Measurements from ENCODE around the gene NPL. TPM values are rescaled to one million over a fixed set of nuclear protein-coding genes. Genes with fewer than 3 reads are reported as not detected.

The NPL gene
- total and polyA plus RNA-seq, 2 experiments from 2014 or later: 3.0 to 5.0 TPM

GRCh38 chr1:182842265-182842664 is 52.7 kb downstream of the NPL start:
- H3K9me3 ChIP-seq (ENCODE audit: low read depth): no peaks in the 10 kb centered on the region
- H3K4me2 ChIP-seq (ENCODE audit: unreplicated experiment): peak overlapping the region; percentile 97
- TF ChIP-seq EZH2phosphoT487 (IDR thresholded peaks at IDR 0.05; ENCODE audit: insufficient read depth, low read depth) (no peak), EZH2 (IDR thresholded peaks at IDR 0.05; ENCODE audit: insufficient read depth, poor library complexity, severe bottlenecking) (no peak)
- H3K9ac ChIP-seq: peak overlapping the region; percentile 87; the same call in 1 of the 2 replicates
- no peak overlapping the region for H2AFZ ChIP-seq
- H3K27me3 ChIP-seq (replicated peaks; ENCODE audit: insufficient read depth): no peaks in the 10 kb centered on the region
- no peak for DNase-seq
- peaks cover 21% of the 10 kb centered on the region for H3K4me1 ChIP-seq (ENCODE audit: insufficient read depth)
- peak overlapping the region; percentile 93 for H3K4me3 ChIP-seq
- in situ Hi-C loops (cut with MboI): no loop called here
- H3K79me2 ChIP-seq (ENCODE audit: insufficient read depth): peaks cover 77% of the 10 kb centered on the region
- WGBS, 2 experiments (ENCODE audit: low coverage in 1 of 2, low lambda C conversion rate in 2 of 2, missing lambda C conversion rate in 2 of 2): 28 to 32% methylated on average over 4 of the region's 4 CpGs
- peaks cover 36% of the 10 kb centered on the region for H3K36me3 ChIP-seq (ENCODE audit: low read depth)
- H3K27ac ChIP-seq: no peak overlapping the region
- H3F3A ChIP-seq (ENCODE audit: insufficient read depth): peaks cover 28% of the 10 kb centered on the region
- H4K20me1 ChIP-seq (ENCODE audit: insufficient read depth): peaks cover 18% of the 10 kb centered on the region; the same call in 1 of the 2 replicates
- no peaks in the 10 kb centered on the region for H3K9me2 ChIP-seq (ENCODE audit: insufficient read depth)

DNA sequence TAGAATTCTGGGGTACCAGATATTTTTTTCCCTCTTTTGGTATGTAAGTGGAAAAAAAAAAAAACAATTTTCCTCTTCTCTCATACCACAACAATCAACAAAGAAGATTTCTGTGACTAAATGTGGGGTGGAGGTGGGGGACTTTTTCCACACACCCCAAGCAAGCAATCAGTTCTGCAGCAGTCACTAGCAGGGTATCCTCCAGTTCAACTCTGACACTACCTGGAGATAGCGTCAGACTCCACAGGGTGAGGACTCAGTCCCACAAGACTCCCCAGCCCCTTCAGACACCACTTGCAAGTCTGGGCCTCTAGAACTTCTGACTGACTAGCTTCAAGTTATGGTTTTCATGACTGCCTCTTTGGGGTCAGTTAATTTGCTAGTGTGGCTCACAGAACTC is 55.8 kb downstream of the NPL start:
- TF ChIP-seq EZH2phosphoT487 (IDR thresholded peaks at IDR 0.05; ENCODE audit: insufficient read depth, low read depth) (no peak), EZH2 (IDR thresholded peaks at IDR 0.05; ENCODE audit: insufficient read depth, poor library complexity, severe bottlenecking) (no peak)
- H3K27ac ChIP-seq: no peak overlapping the region
- H3K4me1 ChIP-seq (ENCODE audit: insufficient read depth): peaks cover 21% of the 10 kb centered on the region
- peaks cover 32% of the 10 kb centered on the region; the same call in 1 of the 2 replicates for H4K20me1 ChIP-seq (ENCODE audit: insufficient read depth)
- H3K79me2 ChIP-seq (ENCODE audit: insufficient read depth): peaks cover 100% of the 10 kb centered on the region
- no peaks in the 10 kb centered on the region for H3K27me3 ChIP-seq (replicated peaks; ENCODE audit: insufficient read depth)
- no peaks in the 10 kb centered on the region for H3K9me3 ChIP-seq (ENCODE audit: low read depth)
- H2AFZ ChIP-seq: no peak overlapping the region
- H3F3A ChIP-seq (ENCODE audit: insufficient read depth): peaks cover 29% of the 10 kb centered on the region
- H3K36me3 ChIP-seq (ENCODE audit: low read depth): peaks cover 66% of the 10 kb centered on the region
- 100% methylated on average over 1 of the region's 1 CpG for WGBS, 2 experiments (ENCODE audit: low coverage in 1 of 2, low lambda C conversion rate in 2 of 2, missing lambda C conversion rate in 2 of 2)
- in situ Hi-C loops (cut with MboI): no loop called here
- H3K9ac ChIP-seq: no peak overlapping the region
- H3K9me2 ChIP-seq (ENCODE audit: insufficient read depth): no peaks in the 10 kb centered on the region
- no peak overlapping the region for H3K4me2 ChIP-seq (ENCODE audit: unreplicated experiment)
- no peak for DNase-seq
- no peak overlapping the region for H3K4me3 ChIP-seq

- no peak overlapping the region for H3K9ac ChIP-seq
- peaks cover 69% of the 10 kb centered on the region for H3K36me3 ChIP-seq (ENCODE audit: low read depth)
- H3K4me1 ChIP-seq (ENCODE audit: insufficient read depth): peaks cover 21% of the 10 kb centered on the region
- WGBS, 2 experiments (ENCODE audit: low coverage in 1 of 2, low lambda C conversion rate in 2 of 2, missing lambda C conversion rate in 2 of 2): 90% methylated on average over 5 of the region's 5 CpGs
- no peak overlapping the region for H2AFZ ChIP-seq
- H3K27ac ChIP-seq: no peak overlapping the region
- in situ Hi-C loops (cut with MboI): no loop called here
- TF ChIP-seq EZH2 (IDR thresholded peaks at IDR 0.05; ENCODE audit: insufficient read depth, poor library complexity, severe bottlenecking): no peak
- no peak for TF ChIP-seq EZH2phosphoT487 (IDR thresholded peaks at IDR 0.05; ENCODE audit: insufficient read depth, low read depth)
- no peak for DNase-seq
- H3K9me3 ChIP-seq (ENCODE audit: low read depth): no peaks in the 10 kb centered on the region
- H3K4me3 ChIP-seq: no peak overlapping the region
- H3F3A ChIP-seq (ENCODE audit: insufficient read depth): peaks cover 23% of the 10 kb centered on the region
- no peaks in the 10 kb centered on the region for H3K27me3 ChIP-seq (replicated peaks; ENCODE audit: insufficient read depth)
- H3K9me2 ChIP-seq (ENCODE audit: insufficient read depth): no peaks in the 10 kb centered on the region
- H4K20me1 ChIP-seq (ENCODE audit: insufficient read depth): peaks cover 27% of the 10 kb centered on the region; the same call in 1 of the 2 replicates
- peaks cover 100% of the 10 kb centered on the region for H3K79me2 ChIP-seq (ENCODE audit: insufficient read depth)
- H3K4me2 ChIP-seq (ENCODE audit: unreplicated experiment): no peak overlapping the region
Measured at GRCh38 chr1:182845894-182846293, 56.3 kb downstream of the NPL start.

DNA sequence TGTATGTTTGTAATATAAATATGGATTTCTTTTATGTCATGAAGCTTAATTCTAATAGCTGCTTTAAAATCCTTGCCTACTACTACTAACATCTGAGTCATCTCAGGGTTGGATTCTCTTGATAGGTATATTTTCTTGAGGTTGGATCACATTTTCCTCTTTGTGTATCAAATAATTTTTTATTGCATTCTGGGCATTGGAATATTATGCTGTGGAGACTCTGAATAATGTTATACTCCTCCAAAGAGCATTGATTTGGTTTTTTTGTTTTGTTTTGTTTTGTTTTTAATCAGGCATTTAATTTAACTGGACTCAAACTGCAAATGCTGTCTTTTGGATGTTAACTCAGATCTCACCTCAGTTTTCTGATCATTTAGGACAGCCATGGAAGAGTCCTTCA is 57.5 kb downstream of the NPL start:
- Histone ChIP-seq H3K27ac (no peak overlapping the region), H3K27me3 (replicated peaks; ENCODE audit: insufficient read depth) (no peaks in the 10 kb centered on the region), H3K36me3 (ENCODE audit: low read depth) (peaks cover 81% of the 10 kb centered on the region), H3K79me2 (ENCODE audit: insufficient read depth) (peaks cover 100% of the 10 kb centered on the region), H3K9me2 (ENCODE audit: insufficient read depth) (no peaks in the 10 kb centered on the region), H3K4me3 (no peak overlapping the region), H3F3A (ENCODE audit: insufficient read depth) (peaks cover 13% of the 10 kb centered on the region; the same call in 1 of the 2 replicates), H3K9me3 (ENCODE audit: low read depth) (no peaks in the 10 kb centered on the region), H3K4me1 (ENCODE audit: insufficient read depth) (peaks cover 15% of the 10 kb centered on the region), H3K4me2 (ENCODE audit: unreplicated experiment) (no peak overlapping the region), H4K20me1 (ENCODE audit: insufficient read depth) (peaks cover 21% of the 10 kb centered on the region; the same call in 1 of the 2 replicates), H2AFZ (no peak overlapping the region), H3K9ac (no peak overlapping the region)
- TF ChIP-seq EZH2 (IDR thresholded peaks at IDR 0.05; ENCODE audit: insufficient read depth, poor library complexity, severe bottlenecking) (no peak), EZH2phosphoT487 (IDR thresholded peaks at IDR 0.05; ENCODE audit: insufficient read depth, low read depth) (no peak)
- in situ Hi-C loops (cut with MboI): no loop called here
- DNase-seq: no peak

DNA sequence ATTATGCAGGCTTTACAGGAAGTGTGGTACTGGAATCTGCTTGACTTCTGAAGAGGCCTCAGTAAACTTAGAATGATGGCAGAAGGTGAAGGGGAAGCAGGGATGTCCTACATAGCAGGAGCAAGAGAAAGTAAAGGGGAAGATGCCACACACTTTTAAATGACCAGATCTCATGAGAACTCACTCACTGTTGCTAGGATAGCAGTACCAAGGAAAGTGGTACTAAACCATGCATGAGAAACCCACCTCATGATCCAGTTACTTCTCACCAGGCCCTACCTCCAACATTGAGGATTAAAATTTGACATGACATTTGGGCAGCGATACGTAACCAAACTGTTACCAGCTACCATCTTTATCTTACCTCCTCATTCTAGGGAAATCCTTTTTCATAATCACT is 59.2 kb downstream of the NPL start:
- H3F3A ChIP-seq (ENCODE audit: insufficient read depth): peaks cover 12% of the 10 kb centered on the region; the same call in 1 of the 2 replicates
- DNase-seq: no peak
- H3K9me3 ChIP-seq (ENCODE audit: low read depth): no peaks in the 10 kb centered on the region
- H3K27ac ChIP-seq: no peak overlapping the region
- H3K36me3 ChIP-seq (ENCODE audit: low read depth): peaks cover 90% of the 10 kb centered on the region
- no peak overlapping the region for H3K4me2 ChIP-seq (ENCODE audit: unreplicated experiment)
- TF ChIP-seq EZH2phosphoT487 (IDR thresholded peaks at IDR 0.05; ENCODE audit: insufficient read depth, low read depth): no peak
- TF ChIP-seq EZH2 (IDR thresholded peaks at IDR 0.05; ENCODE audit: insufficient read depth, poor library complexity, severe bottlenecking): no peak
- H3K4me3 ChIP-seq: no peak overlapping the region
- no peaks in the 10 kb centered on the region for H3K9me2 ChIP-seq (ENCODE audit: insufficient read depth)
- WGBS, 2 experiments (ENCODE audit: low coverage in 1 of 2, low lambda C conversion rate in 2 of 2, missing lambda C conversion rate in 2 of 2): 98 to 100% methylated on average over 2 of the region's 2 CpGs
- H3K9ac ChIP-seq: no peak overlapping the region
- H2AFZ ChIP-seq: no peak overlapping the region
- in situ Hi-C loops (cut with MboI): no loop called here
- H3K79me2 ChIP-seq (ENCODE audit: insufficient read depth): peaks cover 100% of the 10 kb centered on the region
- no peaks in the 10 kb centered on the region for H3K27me3 ChIP-seq (replicated peaks; ENCODE audit: insufficient read depth)
- peaks cover 15% of the 10 kb centered on the region; the same call in 1 of the 2 replicates for H4K20me1 ChIP-seq (ENCODE audit: insufficient read depth)
- H3K4me1 ChIP-seq (ENCODE audit: insufficient read depth): no peaks in the 10 kb centered on the region

All from GM23248 (cell line).